Upper lobe of right lung (tissue), 1 donor: ENCODE results near the gene ZNF2. TPM values are rescaled to one million over a fixed set of nuclear protein-coding genes. Genes with fewer than 3 reads are reported as not detected.

Source experiments
- ATAC-seq: fragments of 200-7000 bp; cut with Tn5 transposase; one replicate; pipeline ENCODE4 v1.9.1; 2020; ENCODE audit warnings: mild to moderate bottlenecking, moderate library complexity
- DNase-seq: peaks from one replicate; pipeline ENCODE4 v3.0.0-alpha.2; 2020
- H3K27ac ChIP-seq: fragments of 200-600 bp; one replicate; pipeline ENCODE4 v1.8.0; 2022
- H3K27me3 ChIP-seq: fragments of 200-600 bp; one replicate; pipeline ENCODE4 v1.8.0; 2022; ENCODE audit warnings: mild to moderate bottlenecking
- H3K36me3 ChIP-seq: fragments of 200-600 bp; one replicate; pipeline ENCODE4 v1.8.0; 2022
- H3K4me1 ChIP-seq: fragments of 200-600 bp; one replicate; pipeline ENCODE4 v1.8.0; 2022
- H3K4me3 ChIP-seq: fragments of 200-600 bp; one replicate; pipeline ENCODE4 v1.8.0; 2022; ENCODE audit warnings: mild to moderate bottlenecking
- H3K9me3 ChIP-seq: fragments of 200-600 bp; one replicate; pipeline ENCODE4 v1.8.0; 2022
- CTCF ChIP-seq: fragments of 200-600 bp; IDR thresholded peaks from one replicate; pipeline ENCODE4 v1.8.0; 2022; ENCODE audit warnings: antibody characterized with exemption
- intact Hi-C: fragments of 100-400 bp; cut with DNase I; formaldehyde crosslinking; loops from one replicate; pipeline ENCODE4 v1.11.0; 2022
- total RNA-seq: library from RNA; stranded (reverse); fragmentation: NEBNext Ultra II Directional; extraction: Animal tissue kit (Norgen Biotek cat#: 25700); gene quantifications from one replicate; pipeline ENCODE4 v1.2.1, GENCODE V29; 2021
- donor health status: DM: no; HTN: yes; CAD: no; lungs with severe emphysema.

The ZNF2 gene
- total RNA-seq, 1 donor from 2014 or later, result 4.7 TPM

- H3K27ac ChIP-seq, result no peak overlapping the region
- intact Hi-C loops, result no loop called here
- H3K4me3 ChIP-seq, result no peak overlapping the region
- H3K36me3 ChIP-seq, result no peaks in the 10 kb centered on the region
- H3K27me3 ChIP-seq, result no peaks in the 10 kb centered on the region
- DNase-seq, result no peak
- TF ChIP-seq CTCF, result no peak
- peaks cover 7% of the 10 kb centered on the region for H3K4me1 ChIP-seq
- no peak for ATAC-seq
- H3K9me3 ChIP-seq, result peaks cover under 1% of the 10 kb centered on the region
Observed at GRCh38 chr2:95206096-95206495, 40.5 kb downstream of the ZNF2 start.

GRCh38 chr2:95207111-95207961 lies 41.7 kb downstream of the ZNF2 start, which contains the start of gene ZNF892:
Gene ZNF892 (plus strand): TSS chr2:95207521. CDS start chr2:95207816, 295 bp downstream.
- Histone ChIP-seq H3K9me3 (peaks cover 11% of the 10 kb centered on the region), H3K4me3 (peak within 1 kb of the TSS; percentile 83), H3K36me3 (peaks cover 9% of the 10 kb centered on the region), H3K27me3 (no peaks in the 10 kb centered on the region), H3K27ac (peak within 1 kb of the TSS; percentile 92), H3K4me1 (peaks cover 7% of the 10 kb centered on the region)
- TF ChIP-seq CTCF, result peak; percentile 37
- intact Hi-C loops, result no loop called here
- peak; percentile 99 for ATAC-seq
- DNase-seq, result peak; percentile 96

DNA sequence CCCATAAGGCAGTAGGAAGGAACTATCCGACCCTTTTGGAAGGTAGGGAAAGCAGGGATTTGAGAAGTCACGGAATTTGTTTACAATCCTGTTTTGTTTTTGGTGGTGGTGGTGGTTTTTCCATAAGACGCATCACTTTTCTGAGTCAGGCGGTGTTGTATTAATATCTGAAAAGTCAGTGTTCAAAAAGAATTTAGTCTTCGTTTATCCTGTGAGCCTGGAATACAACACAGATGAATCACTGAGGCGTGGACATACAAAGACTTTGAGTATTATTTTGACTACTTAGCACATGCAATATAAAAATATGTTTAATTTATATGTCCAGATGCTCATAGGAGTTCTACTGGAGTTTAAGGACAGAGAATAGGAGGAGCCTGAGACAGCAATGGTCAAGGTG lies 42.5 kb downstream of the ZNF2 start:
- Histone ChIP-seq H3K4me3 (peak overlapping the region; percentile 83), H3K9me3 (peaks cover 15% of the 10 kb centered on the region), H3K27ac (no peak overlapping the region), H3K4me1 (peaks cover 7% of the 10 kb centered on the region), H3K27me3 (no peaks in the 10 kb centered on the region), H3K36me3 (peaks cover 17% of the 10 kb centered on the region)
- ATAC-seq, result no peak
- intact Hi-C loops, result no loop called here
- TF ChIP-seq CTCF, result no peak
- no peak for DNase-seq

- H3K4me1 ChIP-seq, result no peaks in the 10 kb centered on the region
- DNase-seq, result no peak
- H3K36me3 ChIP-seq, result peaks cover 33% of the 10 kb centered on the region
- ATAC-seq, result no peak
- no peak overlapping the region for H3K4me3 ChIP-seq
- H3K27ac ChIP-seq, result no peak overlapping the region
- intact Hi-C loops, result no loop called here
- no peaks in the 10 kb centered on the region for H3K27me3 ChIP-seq
- peaks cover 77% of the 10 kb centered on the region for H3K9me3 ChIP-seq
- TF ChIP-seq CTCF, result no peak
Observed at GRCh38 chr2:95215018-95215612, 49.5 kb downstream of the ZNF2 start.

DNA sequence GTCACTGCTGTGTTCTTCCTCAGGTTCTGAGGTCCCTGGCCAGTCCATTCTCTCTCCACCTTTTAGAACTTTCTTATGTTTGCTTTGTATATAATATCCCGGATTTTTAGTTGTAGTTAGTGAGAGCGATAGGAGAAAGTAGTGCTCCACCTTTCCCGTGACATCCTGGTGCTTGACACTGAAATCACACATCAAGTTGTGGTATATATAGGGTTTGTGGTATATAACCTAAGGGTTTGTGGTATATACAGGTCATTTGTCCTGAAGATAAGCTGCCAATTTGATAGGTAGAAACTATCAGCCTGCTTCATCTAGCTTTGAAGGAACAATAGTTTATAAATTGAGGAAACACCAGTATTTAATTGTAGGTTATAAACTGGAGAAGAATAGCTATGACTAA lies 54.8 kb downstream of the ZNF2 start:
- Histone ChIP-seq H3K4me1 (no peaks in the 10 kb centered on the region), H3K36me3 (no peaks in the 10 kb centered on the region), H3K27ac (no peak overlapping the region), H3K4me3 (no peak overlapping the region), H3K9me3 (peaks cover 82% of the 10 kb centered on the region), H3K27me3 (no peaks in the 10 kb centered on the region)
- intact Hi-C loops, result no loop called here
- DNase-seq (no peak), ATAC-seq (no peak)
- no peak for TF ChIP-seq CTCF
